Breast epithelium (tissue), 3 donors: ENCODE measurements around the gene AGBL1.

Source experiments
- CTCF ChIP-seq, 3 donors: fragments of 450-650 bp; IDR thresholded peaks; one replicate each; pipeline ENCODE4 v1.5.1; 2016 to 2017; ENCODE audit warnings: antibody characterized with exemption in 3 of 3, mild to moderate bottlenecking in 3 of 3, moderate library complexity in 3 of 3
- POLR2A ChIP-seq: fragments of 450-650 bp; IDR thresholded peaks from one replicate; pipeline ENCODE4 v1.6.1; 2016; ENCODE audit warnings: antibody characterized with exemption, mild to moderate bottlenecking, moderate library complexity
- POLR2AphosphoS5 ChIP-seq, 3 donors: sonication (generic); formaldehyde crosslinking; IDR thresholded peaks; one replicate each; pipeline ENCODE4 v1.6.1; 2017; ENCODE audit warnings: antibody characterized with exemption in 3 of 3

- TF ChIP-seq CTCF (IDR thresholded peaks at IDR 0.05) (no peak), POLR2A (no peak), POLR2AphosphoS5 (IDR thresholded peaks at IDR 0.05) (no peak)
Measured at GRCh38 chr15:86959254-86959653, 879.6 kb downstream of the AGBL1 start.
